WTC11 (cell line): ENCODE measurements around the gene CGNL1.

Experiments
- ATF6 ChIP-seq: sonication (generic); formaldehyde crosslinking; IDR thresholded peaks from 2 replicates; pipeline ENCODE4 v1.8.1; 2023; ENCODE audit warnings: mild to moderate bottlenecking, missing genetic modification reagents
- CREM ChIP-seq: sonication (generic); formaldehyde crosslinking; IDR thresholded peaks from 2 replicates; pipeline ENCODE4 v1.8.1; 2022; ENCODE audit warnings: mild to moderate bottlenecking, missing genetic modification reagents, moderate library complexity
- CTCF ChIP-seq: fragments of 200-600 bp; IDR thresholded peaks from 2 replicates; pipeline ENCODE4 v1.8.0; 2022; ENCODE audit warnings: antibody characterized with exemption
- E2F1 ChIP-seq: sonication (generic); formaldehyde crosslinking; IDR thresholded peaks from 2 replicates; pipeline ENCODE4 v1.8.0; 2022; ENCODE audit warnings: mild to moderate bottlenecking, missing genetic modification reagents
- ESRRA ChIP-seq: sonication (generic); formaldehyde crosslinking; IDR thresholded peaks from 2 replicates; pipeline ENCODE4 v1.8.1; 2022; ENCODE audit warnings: mild to moderate bottlenecking, missing genetic modification reagents, borderline replicate concordance
- IRF2 ChIP-seq: sonication (generic); formaldehyde crosslinking; IDR thresholded peaks from 2 replicates; pipeline ENCODE4 v1.8.0; 2022; ENCODE audit warnings: low read depth, missing genetic modification reagents, borderline replicate concordance
- MAX ChIP-seq: sonication (generic); formaldehyde crosslinking; IDR thresholded peaks from 2 replicates; pipeline ENCODE4 v1.8.0; 2022; ENCODE audit warnings: mild to moderate bottlenecking, missing genetic modification reagents
- SMAD3 ChIP-seq: sonication (generic); formaldehyde crosslinking; IDR thresholded peaks from 2 replicates; pipeline ENCODE4 v1.8.0; 2022; ENCODE audit warnings: missing genetic modification reagents, mild to moderate bottlenecking, borderline replicate concordance
- ZBTB21 ChIP-seq: sonication (generic); formaldehyde crosslinking; IDR thresholded peaks from 2 replicates; pipeline ENCODE4 v1.8.1; 2023; ENCODE audit warnings: mild to moderate bottlenecking, missing genetic modification reagents, borderline replicate concordance

GRCh38 chr15:57423599-57424140 is 47.4 kb downstream of the CGNL1 start:
- TF ChIP-seq CREM (CRISPR knock-in tag) (no peak), CTCF (no peak), MAX (CRISPR knock-in tag) (no peak), ZBTB21 (CRISPR knock-in tag) (no peak), ATF6 (CRISPR knock-in tag) (no peak), E2F1 (CRISPR knock-in tag) (no peak), SMAD3 (CRISPR knock-in tag) (no peak), IRF2 (CRISPR knock-in tag) (no peak), ESRRA (CRISPR knock-in tag) (no peak)
